K562 (cell line): ENCODE measurements around the gene EPHA1. TPM values are rescaled to one million over a fixed set of nuclear protein-coding genes. Genes with fewer than 3 reads are reported as not detected.

ENCODE experiments used
- ARID1B ChIP-seq: fragments of 450-650 bp; IDR thresholded peaks from 2 replicates; pipeline ENCODE4 v1.6.1; 2016; ENCODE audit warnings: antibody characterized with exemption, mild to moderate bottlenecking, inconsistent platforms
- ASH1L ChIP-seq: fragments of 450-650 bp; IDR thresholded peaks from 2 replicates; pipeline ENCODE4 v1.6.1; 2018; ENCODE audit warnings: borderline replicate concordance, mild to moderate bottlenecking, low read depth; ENCODE audit not compliant: partially characterized antibody
- CSDE1 ChIP-seq, 2 experiments: fragments of 450-650 bp; IDR thresholded peaks; 2 replicates each; pipeline ENCODE4 v1.6.1; 2016; ENCODE audit warnings: mild to moderate bottlenecking in 1 of 2
- EZH2 ChIP-seq: IDR thresholded peaks from 2 replicates; pipeline ENCODE4 v1.6.1; 2012; ENCODE audit warnings: low read depth, mild to moderate bottlenecking, inconsistent platforms, low read length, borderline replicate concordance
- HDAC8 ChIP-seq: fragments of 450-650 bp; IDR thresholded peaks from 2 replicates; pipeline ENCODE4 v1.6.1; 2016; ENCODE audit warnings: mild to moderate bottlenecking, missing genetic modification characterization, moderate library complexity, missing compliant biosample characterization
- LARP7 ChIP-seq: fragments of 450-650 bp; IDR thresholded peaks from 2 replicates; pipeline ENCODE4 v1.6.1; 2016
- NCOA6 ChIP-seq: fragments of 450-650 bp; IDR thresholded peaks from 2 replicates; pipeline ENCODE4 v1.6.1; 2017; ENCODE audit warnings: mild to moderate bottlenecking
- NFATC3 ChIP-seq: fragments of 450-650 bp; IDR thresholded peaks from 2 replicates; pipeline ENCODE4 v1.6.1; 2017; ENCODE audit warnings: mild to moderate bottlenecking
- RUNX1 ChIP-seq: sonication (generic); IDR thresholded peaks from 2 replicates; pipeline ENCODE4 v1.6.1; 2016; ENCODE audit warnings: antibody characterized with exemption, low read depth
- SIX5 ChIP-seq, 2 experiments: IDR thresholded peaks; 2 replicates each; pipeline ENCODE4 v1.6.1; 2011; ENCODE audit warnings: low read length in 2 of 2, borderline replicate concordance in 1 of 2, low read depth in 1 of 2, mild to moderate bottlenecking in 1 of 2, moderate library complexity in 1 of 2; ENCODE audit not compliant: insufficient read depth in 1 of 2
- SRSF3 ChIP-seq: fragments of 200-400 bp; formaldehyde crosslinking; IDR thresholded peaks from 2 replicates; pipeline ENCODE4 v1.6.1; 2016; ENCODE audit warnings: mild to moderate bottlenecking, low read length, moderate library complexity; ENCODE audit not compliant: insufficient read depth
- ZNF12 ChIP-seq: sonication (generic); formaldehyde crosslinking; IDR thresholded peaks from 2 replicates; pipeline ENCODE4 v1.4.0; 2020; ENCODE audit warnings: mild to moderate bottlenecking, missing genetic modification reagents
- ZNF436 ChIP-seq: fragments of 250-450, 450-650 bp; sonication (Bioruptor Pico); formaldehyde crosslinking; IDR thresholded peaks from 2 replicates; pipeline ENCODE4 v1.7.0; 2020; ENCODE audit warnings: mild to moderate bottlenecking
- ZNF778 ChIP-seq: fragments of 450-650 bp; formaldehyde crosslinking; IDR thresholded peaks from 2 replicates; pipeline ENCODE4 v1.4.0; 2020; ENCODE audit warnings: mild to moderate bottlenecking, moderate library complexity
- polyA plus RNA-seq, 8 experiments: library from polyadenylated mRNA; depleted of rRNA in 4 of 8; stranded (reverse) in 5 of 8; unstranded in 3 of 8; fragments of >200 nt; fragmentation: Nextera tagmentation in 2 of 8; fragmentation: Illumina TruSeq in 1 of 8; extraction: Ambion mirVana in 2 of 8; extraction: Trizol in 1 of 8; gene quantifications; 2 replicates each; pipeline versions ENCODE4 v1.2.1 to v1.2.3, GENCODE V29; 2011 to 2014; ENCODE audit warnings: inconsistent platforms in 1 of 8, missing spikeins in 1 of 8
- total RNA-seq, 7 experiments: library from RNA; depleted of rRNA in 6 of 7; stranded (reverse); fragments of >200 nt in 6 of 7; fragmentation: Illumina TruSeq in 2 of 7; extraction: Trizol in 2 of 7; gene quantifications; 2 replicates each; pipeline versions ENCODE4 v1.2.1 to v1.2.3, GENCODE V29; 2011 to 2021; ENCODE audit warnings: low replicate concordance in 1 of 7
- TF ChIP-seq, protein P1 (sequence below): fragments of 450-650 bp; IDR thresholded peaks from 2 replicates; pipeline ENCODE4 v1.6.1; 2018; ENCODE audit not compliant: partially characterized antibody
- TF ChIP-seq, protein P2 (sequence below): fragments of 250-450 bp; sonication (Bioruptor Pico); IDR thresholded peaks from 2 replicates; pipeline ENCODE4 v1.5.1; 2021; ENCODE audit warnings: mild to moderate bottlenecking
- TF ChIP-seq, protein P3 (sequence below): fragments of 450-650 bp; formaldehyde crosslinking; IDR thresholded peaks from 2 replicates; pipeline ENCODE4 v1.4.0; 2020; ENCODE audit warnings: mild to moderate bottlenecking, moderate library complexity
- TF ChIP-seq, protein P4 (sequence below): sonication (generic); formaldehyde crosslinking; IDR thresholded peaks from 2 replicates; pipeline ENCODE4 v1.9.0; 2022; ENCODE audit warnings: mild to moderate bottlenecking, missing genetic modification reagents
- TF ChIP-seq, protein P5 (sequence below): fragments of 250-450 bp; sonication (Bioruptor Pico); IDR thresholded peaks from 2 replicates; pipeline ENCODE4 v1.5.0; 2021; ENCODE audit warnings: mild to moderate bottlenecking, borderline replicate concordance

Gene EPHA1
- total and polyA plus RNA-seq, 9 of the 15 experiments (the other 6 are each of a cell fraction or from before 2014, with no cell fraction given) = 0.22 to 0.57 (median 0.32) TPM; not detected in 6

DNA sequence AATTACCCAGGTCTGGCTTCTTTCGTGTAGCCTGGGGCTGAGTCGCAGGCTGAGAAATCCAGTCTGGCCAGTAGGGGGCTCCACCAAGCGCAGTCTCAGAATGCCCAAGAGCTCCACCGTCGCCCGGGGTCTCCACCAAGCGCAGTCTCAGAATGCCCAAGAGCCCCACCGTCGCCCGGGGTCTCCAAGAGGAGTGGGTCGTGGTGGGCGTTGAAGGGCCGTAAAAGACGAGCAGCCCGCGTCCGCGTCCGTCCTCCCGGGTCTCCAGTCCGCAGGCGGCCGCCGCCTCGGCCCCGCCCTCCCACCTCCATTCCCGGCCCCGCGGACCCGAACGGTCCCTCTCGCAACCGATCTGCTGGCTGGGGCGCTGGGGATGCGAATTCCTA, 28.4 kb downstream of the EPHA1 start (continued):
- no peak for TF ChIP-seq NFATC3
- TF ChIP-seq ASH1L = no peak
- TF ChIP-seq, protein P1, sequence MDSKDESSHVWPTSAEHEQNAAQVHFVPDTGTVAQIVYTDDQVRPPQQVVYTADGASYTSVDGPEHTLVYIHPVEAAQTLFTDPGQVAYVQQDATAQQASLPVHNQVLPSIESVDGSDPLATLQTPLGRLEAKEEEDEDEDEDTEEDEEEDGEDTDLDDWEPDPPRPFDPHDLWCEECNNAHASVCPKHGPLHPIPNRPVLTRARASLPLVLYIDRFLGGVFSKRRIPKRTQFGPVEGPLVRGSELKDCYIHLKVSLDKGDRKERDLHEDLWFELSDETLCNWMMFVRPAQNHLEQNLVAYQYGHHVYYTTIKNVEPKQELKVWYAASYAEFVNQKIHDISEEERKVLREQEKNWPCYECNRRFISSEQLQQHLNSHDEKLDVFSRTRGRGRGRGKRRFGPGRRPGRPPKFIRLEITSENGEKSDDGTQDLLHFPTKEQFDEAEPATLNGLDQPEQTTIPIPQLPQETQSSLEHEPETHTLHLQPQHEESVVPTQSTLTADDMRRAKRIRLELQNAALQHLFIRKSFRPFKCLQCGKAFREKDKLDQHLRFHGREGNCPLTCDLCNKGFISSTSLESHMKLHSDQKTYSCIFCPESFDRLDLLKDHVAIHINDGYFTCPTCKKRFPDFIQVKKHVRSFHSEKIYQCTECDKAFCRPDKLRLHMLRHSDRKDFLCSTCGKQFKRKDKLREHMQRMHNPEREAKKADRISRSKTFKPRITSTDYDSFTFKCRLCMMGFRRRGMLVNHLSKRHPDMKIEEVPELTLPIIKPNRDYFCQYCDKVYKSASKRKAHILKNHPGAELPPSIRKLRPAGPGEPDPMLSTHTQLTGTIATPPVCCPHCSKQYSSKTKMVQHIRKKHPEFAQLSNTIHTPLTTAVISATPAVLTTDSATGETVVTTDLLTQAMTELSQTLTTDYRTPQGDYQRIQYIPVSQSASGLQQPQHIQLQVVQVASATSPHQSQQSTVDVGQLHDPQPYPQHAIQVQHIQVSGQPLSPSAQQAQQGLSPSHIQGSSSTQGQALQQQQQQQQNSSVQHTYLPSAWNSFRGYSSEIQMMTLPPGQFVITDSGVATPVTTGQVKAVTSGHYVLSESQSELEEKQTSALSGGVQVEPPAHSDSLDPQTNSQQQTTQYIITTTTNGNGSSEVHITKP = no peak
- TF ChIP-seq, protein P2, sequence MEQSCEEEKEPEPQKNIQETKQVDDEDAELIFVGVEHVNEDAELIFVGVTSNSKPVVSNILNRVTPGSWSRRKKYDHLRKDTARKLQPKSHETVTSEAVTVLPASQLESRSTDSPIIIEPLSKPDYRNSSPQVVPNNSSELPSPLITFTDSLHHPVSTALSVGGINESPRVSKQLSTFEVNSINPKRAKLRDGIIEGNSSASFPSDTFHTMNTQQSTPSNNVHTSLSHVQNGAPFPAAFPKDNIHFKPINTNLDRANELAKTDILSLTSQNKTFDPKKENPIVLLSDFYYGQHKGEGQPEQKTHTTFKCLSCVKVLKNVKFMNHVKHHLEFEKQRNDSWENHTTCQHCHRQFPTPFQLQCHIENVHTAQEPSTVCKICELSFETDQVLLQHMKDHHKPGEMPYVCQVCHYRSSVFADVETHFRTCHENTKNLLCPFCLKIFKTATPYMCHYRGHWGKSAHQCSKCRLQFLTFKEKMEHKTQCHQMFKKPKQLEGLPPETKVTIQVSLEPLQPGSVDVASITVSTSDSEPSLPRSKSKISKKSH (CRISPR knock-in tag) = no peak
- no peak for TF ChIP-seq SRSF3
- TF ChIP-seq, protein P3, sequence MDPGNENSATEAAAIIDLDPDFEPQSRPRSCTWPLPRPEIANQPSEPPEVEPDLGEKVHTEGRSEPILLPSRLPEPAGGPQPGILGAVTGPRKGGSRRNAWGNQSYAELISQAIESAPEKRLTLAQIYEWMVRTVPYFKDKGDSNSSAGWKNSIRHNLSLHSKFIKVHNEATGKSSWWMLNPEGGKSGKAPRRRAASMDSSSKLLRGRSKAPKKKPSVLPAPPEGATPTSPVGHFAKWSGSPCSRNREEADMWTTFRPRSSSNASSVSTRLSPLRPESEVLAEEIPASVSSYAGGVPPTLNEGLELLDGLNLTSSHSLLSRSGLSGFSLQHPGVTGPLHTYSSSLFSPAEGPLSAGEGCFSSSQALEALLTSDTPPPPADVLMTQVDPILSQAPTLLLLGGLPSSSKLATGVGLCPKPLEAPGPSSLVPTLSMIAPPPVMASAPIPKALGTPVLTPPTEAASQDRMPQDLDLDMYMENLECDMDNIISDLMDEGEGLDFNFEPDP (CRISPR knock-in tag) = 0 out of 2 replicates have a peak, but pooled peaks have one; percentile 30
- no peak for TF ChIP-seq LARP7
- no peak for TF ChIP-seq RUNX1
- TF ChIP-seq SIX5 (IDR thresholded peaks at IDR 0.05; ENCODE audit: borderline replicate concordance in 1 of 2, insufficient read depth in 1 of 2, low read depth in 1 of 2, low read length in 2 of 2) = no peak
- TF ChIP-seq EZH2 = no peak
- no peak for TF ChIP-seq ZNF778 (CRISPR knock-in tag)
- TF ChIP-seq, protein P4, sequence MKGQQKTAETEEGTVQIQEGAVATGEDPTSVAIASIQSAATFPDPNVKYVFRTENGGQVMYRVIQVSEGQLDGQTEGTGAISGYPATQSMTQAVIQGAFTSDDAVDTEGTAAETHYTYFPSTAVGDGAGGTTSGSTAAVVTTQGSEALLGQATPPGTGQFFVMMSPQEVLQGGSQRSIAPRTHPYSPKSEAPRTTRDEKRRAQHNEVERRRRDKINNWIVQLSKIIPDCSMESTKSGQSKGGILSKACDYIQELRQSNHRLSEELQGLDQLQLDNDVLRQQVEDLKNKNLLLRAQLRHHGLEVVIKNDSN (CRISPR knock-in tag) = no peak
- TF ChIP-seq ARID1B = no peak
- TF ChIP-seq, protein P5, sequence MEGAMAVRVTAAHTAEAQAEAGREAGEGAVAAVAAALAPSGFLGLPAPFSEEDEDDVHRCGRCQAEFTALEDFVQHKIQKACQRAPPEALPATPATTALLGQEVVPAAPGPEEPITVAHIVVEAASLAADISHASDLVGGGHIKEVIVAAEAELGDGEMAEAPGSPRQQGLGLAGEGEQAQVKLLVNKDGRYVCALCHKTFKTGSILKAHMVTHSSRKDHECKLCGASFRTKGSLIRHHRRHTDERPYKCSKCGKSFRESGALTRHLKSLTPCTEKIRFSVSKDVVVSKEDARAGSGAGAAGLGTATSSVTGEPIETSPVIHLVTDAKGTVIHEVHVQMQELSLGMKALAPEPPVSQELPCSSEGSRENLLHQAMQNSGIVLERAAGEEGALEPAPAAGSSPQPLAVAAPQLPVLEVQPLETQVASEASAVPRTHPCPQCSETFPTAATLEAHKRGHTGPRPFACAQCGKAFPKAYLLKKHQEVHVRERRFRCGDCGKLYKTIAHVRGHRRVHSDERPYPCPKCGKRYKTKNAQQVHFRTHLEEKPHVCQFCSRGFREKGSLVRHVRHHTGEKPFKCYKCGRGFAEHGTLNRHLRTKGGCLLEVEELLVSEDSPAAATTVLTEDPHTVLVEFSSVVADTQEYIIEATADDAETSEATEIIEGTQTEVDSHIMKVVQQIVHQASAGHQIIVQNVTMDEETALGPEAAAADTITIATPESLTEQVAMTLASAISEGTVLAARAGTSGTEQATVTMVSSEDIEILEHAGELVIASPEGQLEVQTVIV = no peak
- TF ChIP-seq HDAC8 (tag) = no peak
- no peak for TF ChIP-seq ZNF436 (CRISPR knock-in tag)
- TF ChIP-seq ZNF12 (CRISPR knock-in tag) = no peak
- no peak for TF ChIP-seq NCOA6
- TF ChIP-seq CSDE1 (IDR thresholded peaks at IDR 0.05) = no peak
